IMR-90 (cell line): ENCODE results near the gene CRACDL. TPM values are rescaled to one million over a fixed set of nuclear protein-coding genes. Genes with fewer than 3 reads are reported as not detected.

Source experiments
- ATAC-seq: fragments of 200-7000 bp; cut with Tn5 transposase; 2 replicates; pipeline ENCODE4 v1.9.1; 2020; ENCODE audit warnings: low read depth, mild to moderate bottlenecking, moderate library complexity
- BruUV-seq: library from RNA; stranded (reverse); fragments of 400-500 nt; replicated peaks from 2 replicates; lab custom pipeline; 2021; lab: Mats Ljungman, UMichigan
- CTCF ChIA-PET: fragments of 300-600 bp; formaldehyde crosslinking; extraction: SDS; loops from one replicate; lab custom pipeline; 2021; ENCODE audit warnings: antibody characterized with exemption; lab: Yijun Ruan, JAX
- POLR2A ChIA-PET: fragments of 300-600 bp; sonication (Branson Sonifier 250); formaldehyde crosslinking; loops from one replicate; lab custom pipeline; 2022; ENCODE audit warnings: antibody characterized with exemption; ENCODE audit not compliant: unreplicated experiment; lab: Charles Lee
- DNase-seq: peaks from one replicate; pipeline ENCODE4 v3.0.0; 2013
- H2AFZ ChIP-seq: replicated peaks from 2 replicates; pipeline ENCODE3; 2013; ENCODE audit warnings: low read length, mild to moderate bottlenecking; ENCODE audit not compliant: poor library complexity
- H2AK5ac ChIP-seq: 2 replicates; pipeline ENCODE4 v1.6.1; 2013; ENCODE audit warnings: low read depth, low read length, inconsistent platforms
- H2AK9ac ChIP-seq: replicated peaks from 2 replicates; pipeline ENCODE3; 2013; ENCODE audit warnings: mild to moderate bottlenecking, low read depth, low read length, moderate library complexity; ENCODE audit not compliant: poor library complexity
- H2BK120ac ChIP-seq: 2 replicates; pipeline ENCODE4 v1.6.1; 2013; ENCODE audit warnings: low read depth, low read length, inconsistent platforms
- H2BK15ac ChIP-seq: 3 replicates; pipeline ENCODE4 v1.6.1; 2013; ENCODE audit warnings: low read depth, low read length, inconsistent platforms
- H2BK20ac ChIP-seq: 2 replicates; pipeline ENCODE4 v1.6.1; 2013; ENCODE audit warnings: low read depth, mild to moderate bottlenecking, inconsistent platforms, low read length, moderate library complexity
- H2BK5ac ChIP-seq: 2 replicates; pipeline ENCODE4 v1.6.1; 2013; ENCODE audit warnings: mild to moderate bottlenecking, low read depth, low read length, inconsistent platforms; ENCODE audit not compliant: poor library complexity, severe bottlenecking
- H3K14ac ChIP-seq: replicated peaks from 2 replicates; pipeline ENCODE4 v1.6.1; 2013; ENCODE audit warnings: low read depth, low read length, inconsistent platforms
- H3K18ac ChIP-seq: 2 replicates; pipeline ENCODE4 v1.6.1; 2013; ENCODE audit warnings: low read depth, low read length, control low read depth
- H3K23ac ChIP-seq: 2 replicates; pipeline ENCODE4 v1.6.1; 2013; ENCODE audit warnings: low read depth, low read length, inconsistent platforms
- H3K27ac ChIP-seq: 2 replicates; pipeline ENCODE4 v1.5.1; 2013; ENCODE audit warnings: mild to moderate bottlenecking, control low read depth, low read length; ENCODE audit not compliant: insufficient read depth
- H3K27me3 ChIP-seq: 2 replicates; pipeline ENCODE4 v1.6.1; 2013; ENCODE audit warnings: low read length; ENCODE audit not compliant: control insufficient read depth, insufficient read depth
- H3K36me3 ChIP-seq: 2 replicates; pipeline ENCODE4 v1.6.1; 2013; ENCODE audit warnings: low read length, mixed read lengths; ENCODE audit not compliant: control insufficient read depth, insufficient read depth
- H3K4ac ChIP-seq: 2 replicates; pipeline ENCODE4 v1.6.1; 2013; ENCODE audit warnings: low read depth, low read length, inconsistent platforms
- H3K4me1 ChIP-seq: 2 replicates; pipeline ENCODE4 v1.6.1; 2013; ENCODE audit warnings: low read length, mixed read lengths; ENCODE audit not compliant: control insufficient read depth, insufficient read depth
- H3K4me2 ChIP-seq: 2 replicates; pipeline ENCODE4 v1.6.1; 2013; ENCODE audit warnings: low read depth, mild to moderate bottlenecking, control low read depth, low read length, moderate library complexity
- H3K4me3 ChIP-seq: 2 replicates; pipeline ENCODE4 v1.5.1; 2013; ENCODE audit warnings: low read depth, mild to moderate bottlenecking, control low read depth, low read length, moderate library complexity; ENCODE audit not compliant: insufficient read depth
- H3K56ac ChIP-seq: 2 replicates; pipeline ENCODE4 v1.6.1; 2013; ENCODE audit warnings: low read length, inconsistent platforms; ENCODE audit not compliant: insufficient read depth; ENCODE audit errors: extremely low read depth
- H3K79me1 ChIP-seq, 2 experiments: 2 replicates each; pipeline ENCODE4 v1.6.1; 2013; ENCODE audit warnings: low read length in 2 of 2, inconsistent platforms in 1 of 2, low read depth in 1 of 2
- H3K9ac ChIP-seq: 2 replicates; pipeline ENCODE4 v1.6.1; 2013; ENCODE audit warnings: low read depth, low read length, control low read depth
- H3K9me1 ChIP-seq: 2 replicates; pipeline ENCODE4 v1.6.1; 2013; ENCODE audit warnings: low read length, inconsistent platforms; ENCODE audit not compliant: insufficient read depth
- H3K9me3 ChIP-seq: 2 replicates; pipeline ENCODE4 v1.6.1; 2013; ENCODE audit warnings: low read length; ENCODE audit not compliant: control insufficient read depth, insufficient read depth
- H4K20me1 ChIP-seq: 2 replicates; pipeline ENCODE4 v1.6.1; 2013; ENCODE audit warnings: low read length, inconsistent platforms; ENCODE audit not compliant: insufficient read depth
- H4K5ac ChIP-seq: 2 replicates; pipeline ENCODE4 v1.6.1; 2013; ENCODE audit warnings: mild to moderate bottlenecking, low read depth, low read length, control low read depth
- H4K8ac ChIP-seq, 2 experiments: 2 replicates each; pipeline ENCODE4 v1.6.1; 2013; ENCODE audit warnings: low read depth in 2 of 2, low read length in 2 of 2, control low read depth in 1 of 2, inconsistent platforms in 1 of 2
- H4K91ac ChIP-seq: 2 replicates; pipeline ENCODE4 v1.6.1; 2013; ENCODE audit warnings: low read depth, low read length, inconsistent platforms; ENCODE audit not compliant: insufficient read depth
- BHLHE40 ChIP-seq: fragments of 150-350 bp; IDR thresholded peaks from 2 replicates; pipeline ENCODE4 v1.6.1; 2016; ENCODE audit warnings: mild to moderate bottlenecking, low read depth, low read length
- ELK1 ChIP-seq: fragments of 150-350 bp; IDR thresholded peaks from 2 replicates; pipeline ENCODE4 v1.6.1; 2016; ENCODE audit warnings: low read depth, mild to moderate bottlenecking, low read length, moderate library complexity, borderline replicate concordance
- FOS ChIP-seq: fragments of 150-350 bp; IDR thresholded peaks from 2 replicates; pipeline ENCODE4 v1.6.1; 2016; ENCODE audit warnings: low read depth, low read length
- POLR2A ChIP-seq: IDR thresholded peaks from 2 replicates; pipeline ENCODE4 v1.6.1; 2012; ENCODE audit warnings: mild to moderate bottlenecking, low read depth, low read length
- RAD21 ChIP-seq: IDR thresholded peaks from 2 replicates; pipeline ENCODE4 v1.6.1; 2012; ENCODE audit warnings: low read length, improper control_type of control experiment
- WGBS, 2 experiments: methylation state at CpG; one replicate each; pipeline versions ENCODE4 v1.1.5 to v1.1.7; 2013; ENCODE audit warnings: missing lambda C conversion rate in 2 of 2; ENCODE audit not compliant: insufficient read length in 1 of 2; ENCODE audit errors: extremely low coverage in 2 of 2; 5-methylcytosine and 5-hydroxymethylcytosine counted together
- dilution Hi-C: fragments of 300-500 bp; cut with HindIII; formaldehyde crosslinking; loops from one replicate; pipeline ENCODE4 v1.14.3; 2018; ENCODE audit warnings: low sequenced_read_pairs; ENCODE audit not compliant: unreplicated experiment
- in situ Hi-C: fragments of 300-500 bp; cut with MboI; formaldehyde crosslinking; loops from 3 replicates; pipeline ENCODE4 v1.14.3; 2019; ENCODE audit warnings: low sequenced_read_pairs, inconsistent platforms, mixed read lengths
- intact Hi-C: fragments of 100-400 bp; cut with micrococcal nuclease; formaldehyde crosslinking; loops from 2 replicates; pipeline ENCODE4 v1.10.0; 2022
- polyA plus RNA-seq, 3 experiments: library from polyadenylated mRNA; depleted of rRNA; stranded (reverse); fragments of >200 nt; gene quantifications; 2 replicates each; pipeline ENCODE4 v1.2.3, GENCODE V29; 2012; ENCODE audit warnings: low replicate concordance in 1 of 3
- total RNA-seq: library from RNA; depleted of rRNA; stranded (reverse); fragments of >200 nt; gene quantifications from 2 replicates; pipeline ENCODE4 v1.2.3, GENCODE V29; 2012

Gene CRACDL
- total and polyA plus RNA-seq, 2 of the 4 experiments (the other 2 are of a cell fraction) = not detected

DNA sequence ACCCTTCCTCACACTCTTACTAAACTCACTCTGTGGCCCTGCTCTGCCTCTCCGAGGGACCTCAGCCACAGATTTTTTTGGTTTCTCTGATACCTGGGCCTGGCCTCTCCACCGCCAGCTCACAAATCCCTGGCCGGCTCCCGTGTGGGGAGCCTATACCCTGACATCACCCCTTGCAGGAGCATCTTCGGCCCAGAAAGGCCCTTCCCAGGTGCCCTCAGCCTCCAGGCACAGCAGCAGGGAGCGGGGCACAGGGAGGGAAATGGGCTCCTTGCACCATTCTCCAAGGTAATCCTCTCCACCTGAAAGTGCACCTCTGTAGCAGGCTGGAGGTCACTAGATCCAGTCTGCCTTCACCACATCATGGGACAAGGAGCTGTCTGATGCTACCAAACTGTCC lies 43.2 kb downstream of the CRACDL start:
- Histone ChIP-seq H2AFZ (no peak overlapping the region), H4K5ac (no peak overlapping the region), H3K56ac (no peak overlapping the region), H3K27ac (no peak overlapping the region), H3K36me3 (no peaks in the 10 kb centered on the region), H2AK9ac (no peak overlapping the region), H2BK5ac (no peak overlapping the region), H4K91ac (no peak overlapping the region), H3K9me3 (no peaks in the 10 kb centered on the region), H3K4ac (no peak overlapping the region), H4K20me1 (no peaks in the 10 kb centered on the region), H3K4me2 (no peak overlapping the region), H3K9me1 (no peaks in the 10 kb centered on the region), H3K23ac (no peak overlapping the region), H2BK15ac (no peak overlapping the region), H3K27me3 (peaks cover 8% of the 10 kb centered on the region), H2BK120ac (no peak overlapping the region), H3K4me3 (no peak overlapping the region), H3K18ac (no peak overlapping the region), H3K4me1 (no peaks in the 10 kb centered on the region), H3K14ac (no peak overlapping the region), H2AK5ac (no peak overlapping the region), H2BK20ac (no peak overlapping the region), H4K8ac (no peak overlapping the region), H3K9ac (no peak overlapping the region), H3K79me1 (no peaks in the 10 kb centered on the region)
- in situ Hi-C loops = no loop called here
- TF ChIP-seq POLR2A (no peak), RAD21 (no peak), BHLHE40 (no peak), FOS (no peak), ELK1 (no peak)
- CTCF ChIA-PET = no interaction called here
- ATAC-seq = no peak
- DNase-seq = no peak
- intact Hi-C loops = no loop called here
- dilution Hi-C loops = no loop called here
- 58% methylated on average over 2 of the region's 6 CpGs; no CpG with 5 or more reads in 1 of the 2 experiments for WGBS, 2 experiments
- POLR2A ChIA-PET = no interaction called here
- BruUV-seq = no TSS peak
